Breast epithelium (tissue), 4 donors: Measurements from ENCODE around the gene DGKQ. TPM values are rescaled to one million over a fixed set of nuclear protein-coding genes. Genes with fewer than 3 reads are reported as not detected.
A peak's percentile ranks its signal among the peaks of the same experiment; 100 is the strongest.

Source experiments
- DNase-seq, 2 donors: peaks; one replicate each; pipeline ENCODE4 v3.0.0-alpha.2; 2019; ENCODE audit warnings: low spot score in 2 of 2
- H3K27ac ChIP-seq, 2 donors: fragments of 200-600 bp; sonication (generic) in 1 of 2; one replicate each; pipeline ENCODE4 v1.5.1; 2016 to 2019; ENCODE audit warnings: mild to moderate bottlenecking in 1 of 2
- H3K27me3 ChIP-seq, 2 donors: fragments of 200-600 bp; sonication (generic) in 1 of 2; one replicate each; pipeline versions ENCODE4 v1.5.1 to v1.6.0; 2017 to 2019; ENCODE audit warnings: control low read depth in 1 of 2, mild to moderate bottlenecking in 1 of 2
- H3K36me3 ChIP-seq: fragments of 200-600 bp; one replicate; pipeline ENCODE4 v1.5.1; 2019
- H3K4me1 ChIP-seq, 2 donors: fragments of 200-600 bp; sonication (generic); one replicate each; pipeline ENCODE4 v1.5.1; 2016 to 2019; ENCODE audit warnings: control low read depth in 1 of 2
- H3K4me3 ChIP-seq, 3 donors: fragments of 200-600 bp; sonication (generic); 1 replicate in 2 of 3; 2 replicates in 1 of 3; pipeline ENCODE4 v1.5.1; 2016 to 2019; ENCODE audit warnings: mild to moderate bottlenecking in 3 of 3, moderate library complexity in 2 of 3
- H3K9me3 ChIP-seq, 2 donors: fragments of 200-600 bp; sonication (generic) in 1 of 2; one replicate each; pipeline ENCODE4 v1.5.1; 2016 to 2019; ENCODE audit warnings: control low read depth in 1 of 2
- POLR2A ChIP-seq: fragments of 450-650 bp; IDR thresholded peaks from one replicate; pipeline ENCODE4 v1.6.1; 2016; ENCODE audit warnings: antibody characterized with exemption, mild to moderate bottlenecking, moderate library complexity
- POLR2AphosphoS5 ChIP-seq, 3 donors: sonication (generic); formaldehyde crosslinking; IDR thresholded peaks; one replicate each; pipeline ENCODE4 v1.6.1; 2017; ENCODE audit warnings: antibody characterized with exemption in 3 of 3
- intact Hi-C: fragments of 100-400 bp; cut with DNase I; formaldehyde crosslinking; loops from one replicate; pipeline ENCODE4 v1.15.1; 2023; ENCODE audit warnings: low total_unique reads
- total RNA-seq, 3 donors: library from RNA; depleted of rRNA; stranded (reverse); fragments of >200 nt; gene quantifications; one replicate each; pipeline ENCODE4 v1.1.0, GENCODE V29; 2016
- TF ChIP-seq, protein P1 (sequence below), 3 donors: fragments of 450-650 bp; IDR thresholded peaks; one replicate each; pipeline ENCODE4 v1.5.1; 2016 to 2017; ENCODE audit warnings: antibody characterized with exemption in 3 of 3, mild to moderate bottlenecking in 3 of 3, moderate library complexity in 3 of 3

The DGKQ gene
- total RNA-seq, 3 donors from 2014 or later: 5.3 to 9.4 (median 8.8) TPM

DNA sequence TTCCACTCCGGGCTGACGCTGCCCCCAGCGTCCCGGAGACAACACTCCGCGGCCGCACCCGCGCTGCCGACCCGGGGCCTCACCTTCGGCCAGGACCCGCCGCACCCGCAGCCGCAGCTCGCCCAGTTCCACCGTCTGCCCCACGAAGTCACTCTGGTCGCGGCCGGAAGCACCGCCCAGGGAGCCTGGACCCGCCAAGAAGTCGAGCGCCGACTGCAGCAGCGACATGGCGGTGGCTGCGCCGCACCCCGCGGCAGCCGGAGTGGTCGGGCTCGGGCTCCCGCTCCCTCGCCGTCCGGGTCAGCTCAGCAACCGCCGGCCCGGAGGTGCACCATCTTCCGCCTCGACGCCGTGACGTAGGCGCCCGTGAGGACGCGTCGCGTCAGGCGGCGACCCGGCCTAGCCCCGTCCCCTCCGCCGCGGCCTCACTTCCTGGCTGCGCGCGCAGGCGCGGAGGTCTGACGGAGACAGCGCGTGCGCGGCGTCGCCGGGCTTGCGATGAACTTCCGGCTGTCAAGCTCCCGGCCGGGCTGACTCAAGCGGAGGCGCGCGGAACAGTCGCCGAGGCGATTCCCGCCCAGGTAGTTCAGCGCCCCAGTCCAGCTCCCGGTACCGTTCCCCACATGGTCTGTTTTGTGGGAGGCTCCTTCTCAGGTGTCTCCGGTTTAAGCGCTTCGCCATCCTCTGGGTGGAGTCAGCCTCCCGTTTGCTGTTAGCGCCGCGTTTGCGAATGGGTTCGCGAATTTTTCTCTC lies 41.2 kb downstream of the DGKQ start, which contains the start of the genes GAK and TMEM175:
TSS of gene GAK (minus strand) at position 357 of the 753 bp plus-strand sequence. CDS start at position 228, 129 bp downstream.
TSS of gene TMEM175 (plus strand) at position 501 of the 753 bp plus-strand sequence. CDS start 15,280 bp downstream, outside the sequence.
- no peaks in the 10 kb centered on the region for H3K27me3 ChIP-seq
- H3K36me3 ChIP-seq: no peaks in the 10 kb centered on the region
- intact Hi-C loops: no loop called here
- TF ChIP-seq, protein P1, sequence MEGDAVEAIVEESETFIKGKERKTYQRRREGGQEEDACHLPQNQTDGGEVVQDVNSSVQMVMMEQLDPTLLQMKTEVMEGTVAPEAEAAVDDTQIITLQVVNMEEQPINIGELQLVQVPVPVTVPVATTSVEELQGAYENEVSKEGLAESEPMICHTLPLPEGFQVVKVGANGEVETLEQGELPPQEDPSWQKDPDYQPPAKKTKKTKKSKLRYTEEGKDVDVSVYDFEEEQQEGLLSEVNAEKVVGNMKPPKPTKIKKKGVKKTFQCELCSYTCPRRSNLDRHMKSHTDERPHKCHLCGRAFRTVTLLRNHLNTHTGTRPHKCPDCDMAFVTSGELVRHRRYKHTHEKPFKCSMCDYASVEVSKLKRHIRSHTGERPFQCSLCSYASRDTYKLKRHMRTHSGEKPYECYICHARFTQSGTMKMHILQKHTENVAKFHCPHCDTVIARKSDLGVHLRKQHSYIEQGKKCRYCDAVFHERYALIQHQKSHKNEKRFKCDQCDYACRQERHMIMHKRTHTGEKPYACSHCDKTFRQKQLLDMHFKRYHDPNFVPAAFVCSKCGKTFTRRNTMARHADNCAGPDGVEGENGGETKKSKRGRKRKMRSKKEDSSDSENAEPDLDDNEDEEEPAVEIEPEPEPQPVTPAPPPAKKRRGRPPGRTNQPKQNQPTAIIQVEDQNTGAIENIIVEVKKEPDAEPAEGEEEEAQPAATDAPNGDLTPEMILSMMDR (IDR thresholded peaks at IDR 0.05): peak in 2 of 3 donors; percentile 7 to 21
- TF ChIP-seq POLR2A: peak; percentile 16
- TF ChIP-seq POLR2AphosphoS5 (IDR thresholded peaks at IDR 0.05): peak; percentile 80 to 91 (median 86)
- peak; percentile 95 for DNase-seq
- no peaks in the 10 kb centered on the region for H3K9me3 ChIP-seq
- peak within 1 kb of the TSS; percentile 89 to 90 for H3K27ac ChIP-seq
- peaks cover 3 to 13% of the 10 kb centered on the region in 2 donors for H3K4me1 ChIP-seq
- peak within 1 kb of the TSS; percentile 82 to 99 (median 96) for H3K4me3 ChIP-seq

DNA sequence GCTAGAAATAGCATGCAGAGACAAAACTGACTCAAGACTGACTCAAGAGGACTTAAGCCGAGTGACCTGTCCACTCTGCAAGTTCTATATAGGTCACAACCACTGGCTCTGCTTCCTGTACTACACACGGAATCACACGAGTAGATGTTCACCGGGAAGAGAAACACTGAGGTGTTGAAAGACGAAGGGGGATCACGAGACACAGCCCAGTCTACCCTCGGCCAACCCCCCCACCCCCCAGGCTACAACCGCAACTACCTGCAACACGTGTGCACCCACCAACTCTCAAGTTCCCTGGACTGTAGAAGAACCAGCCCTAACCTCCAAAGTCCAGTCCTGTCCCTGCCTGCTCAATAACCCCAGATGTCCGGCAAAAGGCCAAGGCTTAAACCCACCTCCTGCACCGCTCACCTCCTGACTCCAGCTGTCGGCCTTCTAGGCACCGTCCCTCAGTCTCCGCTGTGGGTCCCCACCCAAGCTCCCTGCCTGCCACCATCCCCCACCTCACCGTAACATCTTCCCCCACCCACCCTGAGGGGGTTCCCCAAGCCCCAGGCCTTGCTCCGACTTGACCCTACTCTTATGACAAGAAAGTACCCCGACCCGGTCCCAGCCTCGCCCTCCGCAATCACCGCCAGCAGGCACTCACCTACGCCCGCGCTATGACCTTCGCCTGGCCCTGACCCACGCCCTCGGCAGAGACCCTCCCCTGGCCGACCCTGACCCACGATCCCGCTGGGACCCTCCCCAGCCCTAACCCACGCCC lies 42.0 kb downstream of the DGKQ start:
- no peaks in the 10 kb centered on the region for H3K9me3 ChIP-seq
- intact Hi-C loops: no loop called here
- H3K36me3 ChIP-seq: no peaks in the 10 kb centered on the region
- TF ChIP-seq, protein P1 (IDR thresholded peaks at IDR 0.05): no peak
- no peak for TF ChIP-seq POLR2A
- no peak for TF ChIP-seq POLR2AphosphoS5 (IDR thresholded peaks at IDR 0.05)
- peak overlapping the region; percentile 82 to 99 (median 96) for H3K4me3 ChIP-seq
- no peaks in the 10 kb centered on the region for H3K27me3 ChIP-seq
- no peak for DNase-seq
- H3K27ac ChIP-seq: peak overlapping the region; percentile 89 to 90
- peaks cover 3 to 13% of the 10 kb centered on the region in 2 donors for H3K4me1 ChIP-seq

DNA sequence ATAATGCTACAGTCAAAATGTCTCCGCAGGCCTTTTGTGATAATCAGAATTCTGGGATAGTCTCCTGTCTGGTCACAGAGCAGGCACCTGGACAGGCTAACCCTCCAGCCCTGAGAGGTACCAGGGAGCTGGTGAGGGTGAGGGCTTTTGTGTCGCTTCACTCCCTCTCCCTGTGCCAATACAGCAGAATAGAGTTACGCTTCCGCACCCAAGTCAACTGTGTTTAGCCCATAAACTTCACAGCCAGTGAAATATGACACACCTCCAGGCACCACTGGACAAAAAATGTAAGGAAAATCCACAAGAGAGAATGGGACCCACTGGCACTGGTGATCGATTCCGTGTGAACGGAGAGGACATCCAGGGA lies 42.6 kb downstream of the DGKQ start:
- DNase-seq: no peak
- H3K4me3 ChIP-seq: peak overlapping the region; percentile 82 to 99 (median 96)
- intact Hi-C loops: no loop called here

DNA sequence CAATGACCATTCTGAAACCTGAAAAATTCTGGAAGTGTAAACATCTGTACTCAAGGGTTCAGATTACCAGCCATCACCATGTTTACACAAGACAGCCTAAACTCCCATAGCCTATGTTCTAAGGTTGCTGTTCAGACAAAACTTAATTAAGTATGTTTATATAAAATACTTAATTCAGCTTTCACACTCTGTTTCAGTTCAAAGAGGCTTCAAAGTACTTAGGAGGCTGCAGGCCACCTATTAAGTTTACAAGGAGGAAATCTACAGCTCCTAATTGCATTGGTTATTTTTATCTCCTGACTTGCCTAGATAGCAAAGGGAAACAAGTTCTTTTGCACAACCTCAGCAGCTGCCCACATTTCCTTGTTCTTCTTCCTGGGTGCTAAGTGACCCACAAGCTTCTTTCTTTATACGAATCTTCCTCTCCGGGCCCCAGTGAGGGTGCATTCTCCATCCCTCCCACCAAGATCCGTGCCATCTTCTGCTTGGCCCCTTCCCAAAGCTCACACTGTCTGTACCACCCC lies 43.3 kb downstream of the DGKQ start:
- H3K27ac ChIP-seq: peak overlapping the region in 1 of 2 donors; percentile 89
- DNase-seq: no peak
- H3K27me3 ChIP-seq: no peaks in the 10 kb centered on the region
- no peaks in the 10 kb centered on the region for H3K36me3 ChIP-seq
- intact Hi-C loops: no loop called here
- H3K4me1 ChIP-seq: peaks cover 3 to 13% of the 10 kb centered on the region in 2 donors
- TF ChIP-seq POLR2A: no peak
- TF ChIP-seq, protein P1 (IDR thresholded peaks at IDR 0.05): no peak
- no peak for TF ChIP-seq POLR2AphosphoS5 (IDR thresholded peaks at IDR 0.05)
- H3K4me3 ChIP-seq: peak overlapping the region in 1 of 3 donors; percentile 82
- no peaks in the 10 kb centered on the region for H3K9me3 ChIP-seq

More for the DNA sequence above, 42.6 kb downstream of the DGKQ start:
- Histone ChIP-seq H3K27ac (peak overlapping the region; percentile 89 to 90), H3K9me3 (no peaks in the 10 kb centered on the region), H3K4me1 (peaks cover 3 to 13% of the 10 kb centered on the region in 2 donors), H3K27me3 (no peaks in the 10 kb centered on the region), H3K36me3 (no peaks in the 10 kb centered on the region)
- TF ChIP-seq POLR2AphosphoS5 (IDR thresholded peaks at IDR 0.05) (no peak), POLR2A (no peak)
- TF ChIP-seq, protein P1 (IDR thresholded peaks at IDR 0.05): no peak
